Activated naive CD4-positive, alpha-beta T cell treated with anti-CD3 and anti-CD28 coated beads, Interleukin-2, amount 50 U/mL, for 72 hours (primary cell): Measurements from ENCODE around the gene CYTH2. TPM values are rescaled to one million over a fixed set of nuclear protein-coding genes. Genes with fewer than 3 reads are reported as not detected.

Experiments used
- ATAC-seq, 2 donors: fragments of 150-1000 bp; cut with Tn5 transposase; 2 replicates each; pipeline ENCODE4 v1.10.0; 2021; ENCODE audit warnings: mild to moderate bottlenecking in 2 of 2, moderate library complexity in 2 of 2
- DNase-seq, 2 donors: peaks; one replicate each; pipeline ENCODE4 v3.0.0; 2021 to 2022; ENCODE audit warnings: low spot score in 2 of 2
- H3K27ac Mint-ChIP-seq, 2 donors: one replicate each; pipeline ENCODE4 v1.8.0; 2022; ENCODE audit warnings: mild to moderate bottlenecking in 2 of 2, mixed read lengths in 2 of 2
- H3K36me3 Mint-ChIP-seq, 2 donors: one replicate each; pipeline ENCODE4 v1.8.0; 2022; ENCODE audit warnings: mixed read lengths in 2 of 2
- H3K9me3 Mint-ChIP-seq, 2 donors: one replicate each; pipeline ENCODE4 v1.8.0; 2022; ENCODE audit warnings: mixed read lengths in 2 of 2
- total RNA-seq, 2 donors: library from RNA; stranded (reverse); gene quantifications; one replicate each; pipeline ENCODE4 v1.2.3, GENCODE V29; 2022

The CYTH2 gene
- total RNA-seq, 2 donors from 2014 or later: 32.4 to 64.1 TPM

DNA sequence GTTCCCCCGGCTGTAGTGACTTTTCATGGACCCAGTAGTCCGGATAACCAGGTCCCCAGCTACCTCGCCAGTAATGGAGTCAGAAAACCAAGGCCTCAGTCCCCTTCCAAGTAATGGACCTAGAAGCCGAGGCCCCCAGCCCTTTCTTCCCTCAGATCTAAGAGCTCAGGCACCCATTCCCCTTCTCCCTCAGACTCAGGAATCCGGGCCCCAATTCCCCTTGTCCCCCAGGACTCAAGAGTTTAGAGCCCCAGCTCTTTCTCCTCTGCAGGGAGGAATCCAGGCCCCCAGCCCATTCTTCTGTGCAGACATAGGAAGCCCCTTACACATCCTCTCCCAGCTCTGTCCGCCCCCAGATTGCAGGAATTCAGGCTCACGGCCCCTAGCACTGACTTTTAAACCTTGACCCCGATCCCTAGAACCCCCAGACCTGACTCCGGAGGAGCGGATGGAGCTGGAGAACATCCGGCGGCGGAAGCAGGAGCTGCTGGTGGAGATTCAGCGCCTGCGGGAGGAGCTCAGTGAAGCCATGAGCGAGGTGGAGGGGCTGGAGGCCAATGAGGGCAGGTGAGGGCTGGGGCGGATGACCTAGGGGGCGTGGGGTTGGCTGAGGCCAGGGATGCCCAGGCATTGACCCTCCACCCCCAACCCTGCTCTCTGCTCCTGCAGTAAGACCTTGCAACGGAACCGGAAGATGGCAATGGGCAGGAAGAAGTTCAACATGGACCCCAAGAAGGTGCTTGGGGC, 938 bp downstream of the CYTH2 start:
- Mint-ChIP-seq H3K36me3 (no peaks in the 10 kb centered on the region), H3K27ac (peak overlapping the region; percentile 86 to 89), H3K9me3 (no peaks in the 10 kb centered on the region)
- DNase-seq (no peak), ATAC-seq (no peak)

DNA sequence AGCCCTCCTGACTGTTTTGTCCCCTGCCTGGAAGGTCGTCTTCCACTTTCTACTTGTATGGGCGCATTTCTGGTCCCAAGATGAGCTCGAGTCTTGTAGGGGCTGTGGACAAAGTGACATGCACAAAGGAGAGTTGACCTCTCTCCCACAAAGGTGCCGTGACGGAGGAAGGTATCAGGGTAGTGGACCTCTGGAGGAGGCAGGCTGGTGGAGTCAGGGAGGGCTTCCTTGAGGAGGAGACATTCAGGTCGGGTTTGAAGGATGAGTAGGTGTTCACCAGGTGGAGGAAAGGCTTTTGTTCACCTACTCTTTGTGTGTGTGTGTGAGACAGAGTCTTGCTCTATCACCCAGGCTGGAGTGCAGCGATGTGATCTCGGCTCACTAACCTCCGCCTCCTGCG, 1.7 kb downstream of the CYTH2 start:
- H3K9me3 Mint-ChIP-seq: no peaks in the 10 kb centered on the region
- no peaks in the 10 kb centered on the region for H3K36me3 Mint-ChIP-seq
- ATAC-seq: no peak
- DNase-seq: no peak
- peak overlapping the region; percentile 23 to 64 for H3K27ac Mint-ChIP-seq

DNA sequence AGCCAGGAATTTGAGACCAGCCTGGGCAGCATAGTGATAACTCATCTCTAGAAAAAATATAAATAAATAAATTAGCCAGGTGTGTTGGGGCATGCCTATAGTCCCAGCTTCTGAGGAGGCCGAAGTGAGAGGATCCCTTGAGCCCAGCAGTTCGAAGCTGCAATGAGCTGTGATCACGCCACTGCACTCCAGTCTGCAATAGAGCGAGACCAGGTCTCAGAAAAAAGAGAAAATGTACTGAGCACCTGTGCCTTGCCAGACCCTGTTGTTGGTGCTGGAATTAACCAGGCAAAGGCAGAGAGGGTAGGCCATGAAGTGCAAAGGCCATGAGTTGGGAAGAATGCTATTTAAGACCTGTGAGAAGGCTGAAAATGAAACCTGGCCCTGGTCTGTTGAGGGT, 2.7 kb downstream of the CYTH2 start:
- Mint-ChIP-seq H3K9me3 (no peaks in the 10 kb centered on the region), H3K27ac (peak overlapping the region; percentile 17 to 64), H3K36me3 (no peaks in the 10 kb centered on the region)
- ATAC-seq (no peak), DNase-seq (no peak)

DNA sequence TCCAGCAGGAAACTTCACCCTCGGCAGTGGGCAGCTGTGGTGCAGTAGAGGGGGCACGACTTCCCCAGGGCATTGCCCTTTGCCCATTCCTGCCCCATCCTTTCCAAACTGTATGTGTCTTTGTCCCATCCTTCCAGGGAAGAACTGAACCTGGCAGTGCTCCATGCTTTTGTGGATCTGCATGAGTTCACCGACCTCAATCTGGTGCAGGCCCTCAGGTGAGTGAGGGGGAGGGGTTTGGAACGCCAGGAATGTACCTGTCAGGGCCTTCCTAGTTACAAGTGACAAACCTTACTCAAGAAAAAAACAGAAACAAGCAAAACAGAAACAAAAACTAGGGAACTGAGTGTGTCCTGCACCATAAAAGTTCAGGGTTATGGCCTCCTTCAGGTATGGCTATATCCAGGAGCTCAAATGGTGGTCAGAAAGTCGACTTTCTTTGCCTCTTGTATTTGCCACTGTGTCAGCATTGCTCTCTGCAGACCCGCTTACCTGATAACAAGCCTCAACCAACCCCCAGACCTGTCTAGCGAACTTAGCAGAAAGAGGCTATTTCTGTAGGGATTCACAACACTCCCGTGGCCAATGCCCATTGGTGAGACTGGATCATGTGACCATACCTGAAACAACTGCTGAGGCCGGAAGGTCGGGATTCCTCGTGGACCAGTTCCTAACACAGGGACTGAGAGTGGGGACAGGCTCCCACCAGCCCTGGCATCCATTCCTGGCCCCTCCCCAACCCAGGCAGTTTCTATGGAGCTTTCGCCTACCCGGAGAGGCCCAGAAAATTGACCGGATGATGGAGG, 4.2 kb downstream of the CYTH2 start:
- Mint-ChIP-seq H3K9me3 (no peaks in the 10 kb centered on the region), H3K27ac (peak overlapping the region in 1 of 2 donors; percentile 59), H3K36me3 (no peaks in the 10 kb centered on the region)
- ATAC-seq: no peak
- no peak for DNase-seq

DNA sequence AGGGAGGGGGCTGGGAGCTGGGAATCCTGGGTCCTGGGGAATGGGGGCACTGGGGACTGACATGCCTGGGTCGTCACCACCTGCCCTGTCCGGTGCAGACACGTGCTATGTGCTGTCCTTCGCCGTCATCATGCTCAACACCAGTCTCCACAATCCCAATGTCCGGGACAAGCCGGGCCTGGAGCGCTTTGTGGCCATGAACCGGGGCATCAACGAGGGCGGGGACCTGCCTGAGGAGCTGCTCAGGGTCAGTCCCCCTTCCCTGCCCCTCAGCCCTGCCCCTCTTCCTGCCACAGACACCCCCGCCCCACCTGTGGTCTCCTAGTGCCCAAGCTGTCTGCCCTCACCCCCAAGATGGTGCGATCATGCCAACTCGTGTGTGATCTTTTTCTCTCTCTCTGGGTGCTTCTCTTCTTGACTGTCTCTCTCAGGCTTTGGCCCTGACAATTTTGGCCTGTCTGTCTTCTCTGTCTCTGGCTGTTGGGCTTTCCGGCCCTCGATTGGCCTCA, 5.0 kb downstream of the CYTH2 start:
- no peak for ATAC-seq
- Mint-ChIP-seq H3K27ac (peak overlapping the region in 1 of 2 donors; percentile 33), H3K9me3 (no peaks in the 10 kb centered on the region), H3K36me3 (peaks cover 0 to under 1% of the 10 kb centered on the region in 2 donors)
- no peak for DNase-seq

DNA sequence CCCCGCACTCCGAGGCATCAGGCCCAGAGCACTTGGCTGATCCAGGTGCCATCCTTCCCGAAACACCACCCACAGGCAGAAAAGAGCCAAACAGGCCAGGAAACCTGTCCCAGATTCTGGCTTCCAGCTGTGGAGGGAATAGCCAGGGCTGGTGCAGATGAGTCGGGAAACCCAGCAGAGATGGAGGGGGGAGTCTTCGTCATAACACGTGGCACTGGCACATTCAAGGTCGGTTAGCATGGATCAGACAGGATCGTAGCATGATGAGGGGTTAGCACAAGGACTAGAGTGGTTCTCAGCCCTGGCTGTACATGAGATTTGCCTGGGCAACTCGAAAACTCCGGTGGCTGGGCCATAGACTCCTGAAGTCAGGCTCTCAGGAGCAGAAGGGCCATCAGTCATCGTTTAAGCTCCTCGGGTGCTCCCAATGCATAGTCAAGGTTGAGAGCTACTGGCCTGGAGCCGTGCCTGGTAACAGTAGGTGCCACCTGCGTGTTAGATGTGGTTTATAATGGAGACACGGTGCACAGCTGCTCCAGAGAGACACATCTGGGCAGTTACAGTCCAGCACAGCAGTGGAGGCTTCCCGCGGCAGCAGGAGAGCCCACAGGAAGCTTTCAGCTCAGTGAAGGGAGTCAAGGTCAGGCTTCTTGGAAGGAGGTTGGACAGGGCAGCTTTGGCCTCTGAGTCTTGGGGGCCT, 6.3 kb downstream of the CYTH2 start:
- Mint-ChIP-seq H3K27ac (peak overlapping the region; percentile 65 to 66), H3K36me3 (peaks cover 0 to 8% of the 10 kb centered on the region in 2 donors), H3K9me3 (no peaks in the 10 kb centered on the region)
- DNase-seq (no peak), ATAC-seq (no peak)

DNA sequence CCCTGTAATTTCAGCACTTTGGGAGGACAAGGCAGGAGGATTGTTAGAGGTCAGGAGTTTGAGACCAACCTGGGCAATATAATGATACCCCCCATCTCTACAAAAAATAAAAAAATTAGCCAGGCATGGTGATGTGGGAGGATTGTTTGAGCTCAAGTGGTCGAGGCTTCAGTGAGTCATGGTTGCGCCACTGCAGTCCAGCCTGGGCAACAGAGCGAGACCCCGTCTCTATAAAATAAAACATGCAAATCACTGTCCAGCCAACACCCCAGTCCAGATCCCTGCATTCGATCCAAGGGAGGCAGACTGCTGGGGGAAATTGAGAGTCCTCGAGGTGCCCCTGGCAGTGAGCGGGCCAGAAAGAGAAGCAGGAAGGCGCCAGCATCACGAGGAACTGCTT, 7.0 kb downstream of the CYTH2 start:
- Mint-ChIP-seq H3K27ac (peak overlapping the region; percentile 66 to 68), H3K9me3 (no peaks in the 10 kb centered on the region), H3K36me3 (peaks cover 0 to 8% of the 10 kb centered on the region in 2 donors)
- DNase-seq (no peak), ATAC-seq (no peak)

DNA sequence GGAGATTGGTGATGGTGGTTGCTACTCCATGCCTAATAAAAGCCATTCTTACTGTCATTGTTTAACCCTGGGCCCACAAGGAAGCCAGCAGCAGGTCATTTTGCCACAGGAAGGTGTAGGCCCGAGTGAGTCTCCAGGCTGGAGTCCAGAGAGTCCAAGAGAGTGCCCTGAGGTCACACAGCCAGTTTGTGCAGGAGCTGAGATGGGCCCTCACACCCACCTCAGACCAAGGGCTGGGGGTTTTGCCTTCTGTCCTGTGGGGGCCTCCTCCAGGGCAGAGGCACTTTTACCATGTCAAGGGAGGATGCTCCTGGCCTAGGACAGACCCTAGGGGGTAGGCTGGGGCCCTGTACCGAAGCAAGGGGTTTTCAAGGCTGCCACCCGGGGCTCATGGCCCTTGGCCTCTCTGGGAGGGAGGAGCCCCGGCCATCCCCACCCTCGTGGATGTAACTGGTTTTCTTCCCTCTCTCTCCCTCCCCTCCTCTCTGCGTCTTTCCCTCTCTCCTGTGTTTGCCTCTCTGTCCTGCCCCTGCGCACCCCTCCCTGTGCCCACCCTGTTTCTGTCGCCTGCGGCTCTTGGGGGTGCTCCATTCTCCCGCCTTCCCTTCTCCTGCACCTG, 8.0 kb downstream of the CYTH2 start:
- Mint-ChIP-seq H3K36me3 (peaks cover 0 to 8% of the 10 kb centered on the region in 2 donors), H3K27ac (no peak overlapping the region), H3K9me3 (no peaks in the 10 kb centered on the region)
- no peak for ATAC-seq
- DNase-seq: no peak

DNA sequence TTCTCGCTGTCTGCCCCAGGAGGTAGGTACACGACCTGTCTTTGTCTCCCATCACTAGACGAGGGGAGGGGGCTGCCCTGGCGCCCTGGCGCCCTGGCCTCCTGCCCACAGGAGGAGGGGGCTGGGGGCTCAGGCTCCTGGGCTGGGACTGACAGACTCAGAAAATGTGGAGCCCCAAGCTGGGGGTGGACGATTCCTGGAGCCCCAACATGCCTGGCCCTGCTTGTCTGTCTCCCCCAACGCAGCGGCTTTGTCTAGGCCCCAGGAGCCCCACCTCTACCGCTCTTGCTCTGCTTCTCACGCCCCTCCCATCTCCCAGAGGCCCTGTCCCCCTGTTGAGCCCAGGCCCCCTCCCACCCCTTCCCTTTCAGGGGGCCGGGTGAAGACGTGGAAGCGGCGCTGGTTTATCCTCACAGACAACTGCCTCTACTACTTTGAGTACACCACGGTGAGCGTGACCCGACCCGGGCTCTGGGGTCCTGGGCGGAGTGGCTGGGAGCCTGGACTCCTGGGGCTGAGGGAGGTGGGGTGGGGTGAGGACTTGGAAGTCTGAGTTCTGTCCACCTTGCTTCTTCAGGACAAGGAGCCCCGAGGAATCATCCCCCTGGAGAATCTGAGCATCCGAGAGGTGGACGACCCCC, 8.6 kb downstream of the CYTH2 start:
- H3K9me3 Mint-ChIP-seq: no peaks in the 10 kb centered on the region
- no peak for DNase-seq
- peaks cover 0 to 8% of the 10 kb centered on the region in 2 donors for H3K36me3 Mint-ChIP-seq
- ATAC-seq: no peak
- no peak overlapping the region for H3K27ac Mint-ChIP-seq

DNA sequence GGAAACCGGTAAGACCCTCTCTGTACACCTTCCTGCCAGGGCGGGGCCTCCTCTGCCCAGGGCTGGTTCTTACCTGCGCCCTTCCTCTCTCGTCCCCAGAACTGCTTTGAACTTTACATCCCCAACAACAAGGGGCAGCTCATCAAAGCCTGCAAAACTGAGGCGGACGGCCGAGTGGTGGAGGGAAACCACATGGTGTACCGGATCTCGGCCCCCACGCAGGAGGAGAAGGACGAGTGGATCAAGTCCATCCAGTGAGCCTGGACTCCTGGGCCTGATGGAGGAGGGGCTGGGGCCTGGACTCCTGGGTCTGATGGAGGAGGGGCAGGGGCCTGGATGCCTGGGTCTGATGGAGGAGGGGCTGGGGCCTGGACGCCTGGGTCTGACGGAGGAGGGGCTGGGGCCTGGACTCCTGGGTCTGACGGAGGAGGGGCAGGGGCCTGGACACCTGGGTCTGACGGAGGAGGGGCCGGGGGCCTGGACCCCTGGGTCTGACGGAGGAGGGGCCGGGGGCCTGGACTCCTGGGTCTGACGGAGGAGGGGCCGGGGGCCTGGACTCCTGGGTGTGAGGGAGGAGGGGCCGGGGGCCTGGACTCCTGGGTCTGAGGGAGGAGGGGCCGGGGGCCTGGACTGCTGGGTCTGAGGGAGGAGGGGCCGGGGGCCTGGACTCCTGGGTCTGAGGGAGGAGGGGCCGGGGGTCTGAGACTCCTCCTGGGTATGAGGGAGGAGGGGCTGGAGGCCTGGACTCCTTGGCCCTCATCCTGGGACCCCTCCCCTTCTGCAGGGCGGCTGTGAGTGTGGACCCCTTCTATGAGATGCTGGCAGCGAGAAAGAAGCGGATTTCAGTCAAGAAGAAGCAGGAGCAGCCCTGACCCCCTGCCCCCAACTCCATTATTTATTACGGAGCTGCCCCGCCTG, 9.4 kb downstream of the CYTH2 start:
- no peaks in the 10 kb centered on the region for H3K9me3 Mint-ChIP-seq
- peaks cover 0 to 8% of the 10 kb centered on the region in 2 donors for H3K36me3 Mint-ChIP-seq
- no peak for DNase-seq
- no peak for ATAC-seq
- H3K27ac Mint-ChIP-seq: peak overlapping the region in 1 of 2 donors; percentile 88

DNA sequence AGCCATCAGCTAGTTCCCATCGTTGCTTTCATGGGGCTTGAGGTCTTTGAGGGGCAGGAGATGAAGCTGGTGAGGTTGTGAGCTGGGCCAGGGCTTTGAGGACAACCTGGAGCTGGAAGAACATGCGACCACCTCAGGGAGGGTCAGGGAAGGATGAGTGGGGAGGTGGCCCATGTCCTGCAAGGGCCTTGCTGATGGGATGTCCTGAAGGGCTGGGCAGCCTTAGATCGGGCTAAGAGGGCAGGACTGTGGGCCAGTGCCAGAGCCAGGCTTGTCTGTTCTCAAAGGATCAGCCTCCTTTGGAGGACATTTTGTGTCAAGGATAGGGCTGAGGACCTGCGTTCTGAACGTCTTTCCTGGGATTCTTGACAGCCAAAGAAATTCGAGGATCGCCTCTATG, 10.5 kb downstream of the CYTH2 start:
- H3K36me3 Mint-ChIP-seq: peaks cover 0 to 8% of the 10 kb centered on the region in 2 donors
- peak overlapping the region; percentile 75 to 88 for H3K27ac Mint-ChIP-seq
- DNase-seq (no peak), ATAC-seq (no peak)
- no peaks in the 10 kb centered on the region for H3K9me3 Mint-ChIP-seq

DNA sequence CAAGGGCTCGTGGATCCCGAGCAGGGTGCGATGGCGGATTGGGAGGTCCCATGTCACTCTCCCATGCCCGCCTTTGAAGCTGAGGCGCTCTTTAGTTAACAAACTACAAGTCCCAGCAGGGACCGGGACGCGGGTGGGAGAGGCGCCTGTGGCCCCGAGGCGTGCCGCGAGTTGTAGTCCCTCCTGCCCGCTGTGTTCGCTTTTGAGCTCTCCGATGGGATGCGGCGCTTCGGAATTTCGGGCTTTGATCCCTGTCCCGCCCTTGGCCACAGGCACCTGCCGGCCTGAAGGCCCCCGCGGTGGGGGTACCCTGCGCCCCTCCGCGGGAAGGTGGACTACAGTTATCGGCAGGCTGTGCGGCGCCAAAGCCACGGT, 11.0 kb downstream of the CYTH2 start:
- DNase-seq (no peak), ATAC-seq (peak; percentile 5 to 7)
- Mint-ChIP-seq H3K36me3 (peaks cover 0 to 8% of the 10 kb centered on the region in 2 donors), H3K27ac (peak overlapping the region; percentile 85 to 88), H3K9me3 (no peaks in the 10 kb centered on the region)

DNA sequence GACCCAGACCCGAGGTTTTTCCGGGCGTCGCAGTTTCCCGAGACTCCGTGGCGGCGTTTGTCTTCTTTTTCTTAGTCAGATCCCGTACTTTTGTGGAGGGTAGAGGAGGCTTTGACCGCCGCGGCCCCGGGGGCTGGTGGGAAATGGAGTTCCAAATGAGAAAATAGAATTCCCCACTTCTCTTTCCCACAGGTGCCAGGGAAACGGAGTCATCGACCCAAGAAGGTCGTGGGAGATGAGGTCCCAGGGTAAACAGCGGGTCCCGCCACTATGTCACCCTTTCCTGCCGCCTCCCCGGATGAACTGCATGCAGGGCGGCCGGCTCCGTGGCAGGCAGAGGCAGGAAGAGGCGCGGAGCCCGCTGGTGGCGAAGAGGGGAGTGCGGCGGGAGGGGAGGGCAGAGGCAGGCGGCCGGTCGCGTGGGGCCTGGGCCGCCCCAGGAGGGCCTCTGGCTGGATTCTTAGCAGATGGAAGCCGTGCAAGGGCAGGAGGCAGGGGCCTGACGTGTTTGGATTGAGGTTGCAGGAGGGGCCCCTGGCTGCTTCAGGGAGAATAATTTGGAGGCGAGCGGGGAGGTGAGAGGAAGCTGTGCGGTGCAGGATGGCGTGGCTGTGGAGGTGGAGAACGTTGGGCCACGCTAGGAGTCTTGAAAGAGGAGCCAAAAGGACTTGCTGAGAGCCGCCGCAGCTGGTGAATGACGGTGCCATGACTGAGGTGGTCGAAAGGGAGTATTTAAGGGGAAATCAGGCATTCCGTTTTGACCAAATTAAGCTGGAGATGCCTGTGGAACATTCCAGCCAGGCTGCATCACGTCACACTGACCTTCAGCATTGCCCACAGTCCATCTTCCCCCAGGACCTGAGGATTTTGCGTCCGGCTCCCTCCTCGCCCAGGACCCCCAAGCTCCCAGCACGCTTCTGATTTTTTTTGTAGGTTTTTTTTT, 11.7 kb downstream of the CYTH2 start:
- peaks cover 0 to 8% of the 10 kb centered on the region in 2 donors for H3K36me3 Mint-ChIP-seq
- peak; percentile 69 to 77 for ATAC-seq
- DNase-seq: peak in 1 of 2 donors; percentile 51
- H3K9me3 Mint-ChIP-seq: no peaks in the 10 kb centered on the region
- H3K27ac Mint-ChIP-seq: peak overlapping the region; percentile 85 to 88

DNA sequence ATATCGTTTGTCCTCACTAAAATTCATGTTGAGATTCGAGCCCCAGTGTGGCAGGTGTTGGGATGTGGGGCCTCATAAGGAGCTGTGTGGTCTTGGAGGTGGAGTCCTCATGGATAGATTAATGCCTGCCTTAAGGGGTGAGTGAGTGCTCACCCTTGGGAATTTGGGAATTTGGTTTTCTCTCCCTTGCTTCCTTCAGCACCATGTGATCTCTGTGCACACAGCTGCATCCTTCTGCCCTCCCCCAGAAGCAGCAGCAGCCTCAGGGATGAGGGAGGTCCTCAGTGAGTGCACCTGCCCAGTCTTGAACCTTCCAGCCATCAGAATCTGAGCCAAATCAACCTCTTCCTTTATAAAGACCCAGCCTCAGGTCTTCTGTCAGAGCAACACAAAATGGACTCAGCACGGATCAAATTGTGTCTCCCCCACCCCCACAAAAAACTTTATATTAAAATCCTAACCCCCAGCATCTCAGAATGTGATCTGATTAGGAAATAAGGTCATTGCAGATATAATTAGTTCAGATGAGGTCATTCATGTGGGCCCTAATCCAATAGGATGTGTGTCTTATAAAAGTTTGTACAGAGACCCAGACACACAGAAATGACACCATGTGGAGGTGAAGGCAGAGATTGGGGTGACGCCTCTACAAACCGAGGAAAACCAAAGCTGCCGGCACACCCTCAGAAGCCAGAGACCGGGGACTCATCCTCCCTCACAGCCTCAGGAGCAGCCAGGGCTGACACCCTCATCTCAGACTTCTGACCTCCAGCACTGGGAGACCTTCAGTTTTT, 12.9 kb downstream of the CYTH2 start:
- DNase-seq (no peak), ATAC-seq (no peak)
- H3K9me3 Mint-ChIP-seq: no peaks in the 10 kb centered on the region
- peak overlapping the region in 1 of 2 donors; percentile 88 for H3K27ac Mint-ChIP-seq
- H3K36me3 Mint-ChIP-seq: peaks cover 0 to 8% of the 10 kb centered on the region in 2 donors
